H9 (cell line): ENCODE results near the gene PDCD1. TPM values are rescaled to one million over a fixed set of nuclear protein-coding genes. Genes with fewer than 3 reads are reported as not detected.

Experiments
- DNase-seq: peaks from one replicate; pipeline ENCODE4 v3.0.0-alpha.2; 2017
- H2AFZ ChIP-seq: one replicate; pipeline ENCODE4 v1.6.1; 2013; ENCODE audit warnings: mild to moderate bottlenecking, low read length, control low read depth, moderate library complexity
- H2AK5ac ChIP-seq: 2 replicates; pipeline ENCODE4 v1.6.1; 2013; ENCODE audit warnings: low read length, control low read depth, mixed read lengths; ENCODE audit not compliant: insufficient read length
- H2BK120ac ChIP-seq: one replicate; pipeline ENCODE4 v1.6.1; 2013; ENCODE audit warnings: low read depth, mild to moderate bottlenecking, low read length, control low read depth, inconsistent platforms; ENCODE audit not compliant: poor library complexity, severe bottlenecking
- H2BK12ac ChIP-seq: 2 replicates; pipeline ENCODE4 v1.6.1; 2013; ENCODE audit warnings: low read length, control low read depth, mixed read lengths, low read depth; ENCODE audit not compliant: insufficient read length
- H2BK15ac ChIP-seq: 2 replicates; pipeline ENCODE4 v1.6.1; 2013; ENCODE audit warnings: low read depth, low read length, control low read depth
- H2BK20ac ChIP-seq: one replicate; pipeline ENCODE4 v1.6.1; 2013; ENCODE audit warnings: low read depth, mild to moderate bottlenecking, low read length, control low read depth, inconsistent platforms; ENCODE audit not compliant: poor library complexity, severe bottlenecking
- H2BK5ac ChIP-seq: 2 replicates; pipeline ENCODE4 v1.6.1; 2013; ENCODE audit warnings: low read length, control low read depth, mixed read lengths; ENCODE audit not compliant: insufficient read length
- H3K14ac ChIP-seq: 2 replicates; pipeline ENCODE4 v1.6.1; 2013; ENCODE audit warnings: low read length, control low read depth; ENCODE audit not compliant: insufficient read depth
- H3K18ac ChIP-seq: 2 replicates; pipeline ENCODE4 v1.6.1; 2013; ENCODE audit warnings: low read depth, mild to moderate bottlenecking, mixed read lengths, low read length, control low read depth; ENCODE audit not compliant: insufficient read length
- H3K23ac ChIP-seq: 2 replicates; pipeline ENCODE4 v1.6.1; 2013; ENCODE audit warnings: low read length, control low read depth, mixed read lengths, low read depth; ENCODE audit not compliant: insufficient read length
- H3K23me2 ChIP-seq: 2 replicates; pipeline ENCODE4 v1.6.1; 2013; ENCODE audit warnings: low read depth, mild to moderate bottlenecking, mixed read lengths, low read length, control low read depth; ENCODE audit not compliant: insufficient read length, poor library complexity, severe bottlenecking
- H3K27ac ChIP-seq: 2 replicates; pipeline ENCODE4 v1.5.1; 2013; ENCODE audit warnings: low read length, control low read depth, mixed read lengths, low read depth; ENCODE audit not compliant: insufficient read length
- H3K27me3 ChIP-seq: 2 replicates; pipeline ENCODE4 v1.6.1; 2013; ENCODE audit warnings: low read length, control low read depth, inconsistent platforms; ENCODE audit not compliant: insufficient read depth
- H3K4ac ChIP-seq: 2 replicates; pipeline ENCODE4 v1.6.1; 2013; ENCODE audit warnings: low read depth, mild to moderate bottlenecking, control low read depth, inconsistent platforms, low read length, moderate library complexity
- H3K4me1 ChIP-seq: 2 replicates; pipeline ENCODE4 v1.6.1; 2013; ENCODE audit warnings: low read length, control low read depth, inconsistent platforms; ENCODE audit not compliant: insufficient read depth
- H3K4me2 ChIP-seq: 2 replicates; pipeline ENCODE4 v1.6.1; 2013; ENCODE audit warnings: low read length, control low read depth, mixed read lengths; ENCODE audit not compliant: insufficient read length, insufficient read depth
- H3K56ac ChIP-seq: 2 replicates; pipeline ENCODE4 v1.6.1; 2013; ENCODE audit warnings: low read depth, mild to moderate bottlenecking, mixed read lengths, low read length, control low read depth; ENCODE audit not compliant: insufficient read length
- H3K79me1 ChIP-seq: 2 replicates; pipeline ENCODE4 v1.6.1; 2013; ENCODE audit warnings: low read depth, mild to moderate bottlenecking, moderate library complexity, low read length, control low read depth, inconsistent platforms; ENCODE audit not compliant: insufficient read depth, poor library complexity, severe bottlenecking
- H3K79me2 ChIP-seq: 2 replicates; pipeline ENCODE4 v1.6.1; 2013; ENCODE audit warnings: low read length, control low read depth, inconsistent platforms; ENCODE audit not compliant: insufficient read depth
- H3K9ac ChIP-seq: 2 replicates; pipeline ENCODE4 v1.6.1; 2013; ENCODE audit warnings: low read length, control low read depth, mixed read lengths; ENCODE audit not compliant: insufficient read length; ENCODE audit errors: extremely low read depth
- H3K9me3 ChIP-seq: one replicate; pipeline ENCODE4 v1.6.1; 2013; ENCODE audit warnings: low read depth, low read length, inconsistent platforms; ENCODE audit not compliant: control insufficient read depth
- H3T11ph ChIP-seq: one replicate; pipeline ENCODE4 v1.6.1; 2013; ENCODE audit warnings: mild to moderate bottlenecking, low read length, control low read depth, inconsistent platforms
- H4K20me1 ChIP-seq: one replicate; pipeline ENCODE4 v1.6.1; 2013; ENCODE audit not compliant: control insufficient read depth, insufficient read length, insufficient read depth
- H4K5ac ChIP-seq: 2 replicates; pipeline ENCODE4 v1.6.1; 2013; ENCODE audit warnings: low read depth, mild to moderate bottlenecking, mixed read lengths, low read length, control low read depth; ENCODE audit not compliant: insufficient read length
- H4K8ac ChIP-seq: replicated peaks from 2 replicates; pipeline ENCODE4 v1.6.1; 2013; ENCODE audit warnings: low read length, control low read depth, mixed read lengths, low read depth; ENCODE audit not compliant: insufficient read length
- H4K91ac ChIP-seq: 2 replicates; pipeline ENCODE4 v1.6.1; 2013; ENCODE audit warnings: low read depth, mild to moderate bottlenecking, moderate library complexity, mixed read lengths, low read length, control low read depth; ENCODE audit not compliant: insufficient read length
- H3K27ac Mint-ChIP-seq, 3 experiments: 2 replicates in 2 of 3; 3 replicates in 1 of 3; pipeline ENCODE4 v1.8.0; 2020 to 2021; ENCODE audit warnings: mixed read lengths in 3 of 3, mild to moderate bottlenecking in 1 of 3, moderate library complexity in 1 of 3
- H3K27me3 Mint-ChIP-seq: 2 replicates; pipeline ENCODE4 v1.8.0; 2021; ENCODE audit warnings: low read depth, mild to moderate bottlenecking, moderate library complexity, mixed read lengths
- H3K36me3 Mint-ChIP-seq, 3 experiments: 2 replicates in 2 of 3; 3 replicates in 1 of 3; pipeline ENCODE4 v1.8.0; 2020 to 2021; ENCODE audit warnings: low read depth in 3 of 3, mixed read lengths in 3 of 3; ENCODE audit not compliant: insufficient read depth in 1 of 3
- H3K4me1 Mint-ChIP-seq, 2 experiments: 2 replicates each; pipeline ENCODE4 v1.8.0; 2020; ENCODE audit warnings: mixed read lengths in 2 of 2
- H3K4me3 Mint-ChIP-seq, 2 experiments: 2 replicates in 1 of 2; 3 replicates in 1 of 2; pipeline ENCODE4 v1.8.0; 2020 to 2021; ENCODE audit warnings: mild to moderate bottlenecking in 2 of 2, mixed read lengths in 2 of 2, moderate library complexity in 1 of 2
- H3K9me3 Mint-ChIP-seq, 2 experiments: 2 replicates in 1 of 2; 3 replicates in 1 of 2; pipeline ENCODE4 v1.8.0; 2020; ENCODE audit warnings: mild to moderate bottlenecking in 2 of 2, mixed read lengths in 2 of 2, moderate library complexity in 1 of 2
- CTCF ChIP-seq: fragments of 200-600 bp; sonication (generic); conservative IDR thresholded peaks from 3 replicates; pipeline ENCODE4 v1.8.0; 2021; ENCODE audit warnings: antibody characterized with exemption, mild to moderate bottlenecking
- WGBS: extraction: QIAGEN DNeasy Blood & Tissue Kit; methylation state at CpG from one replicate; pipeline ENCODE4 v1.1.7; 2013; ENCODE audit warnings: missing lambda C conversion rate, low lambda C conversion rate, mixed read lengths; ENCODE audit not compliant: insufficient read length; ENCODE audit errors: extremely low coverage; 5-methylcytosine and 5-hydroxymethylcytosine counted together
- total RNA-seq: library from RNA; stranded (reverse); gene quantifications from 2 replicates; pipeline ENCODE4 v1.2.1, GENCODE V29; 2021

The PDCD1 gene
- total RNA-seq, 1 experiment from 2014 or later = 1.6 TPM

GRCh38 chr2:241836292-241836691, 22.4 kb downstream of the PDCD1 start:
- no CpG with 5 or more reads among the region's 6 CpGs for WGBS
- H3K79me1 ChIP-seq = no peaks in the 10 kb centered on the region
- no peak overlapping the region for H2AFZ ChIP-seq
- no peak overlapping the region for H3K23ac ChIP-seq
- H3T11ph ChIP-seq = no peak overlapping the region
- H4K20me1 ChIP-seq = no peaks in the 10 kb centered on the region
- H3K9ac ChIP-seq = no peak overlapping the region
- no peak overlapping the region for H4K8ac ChIP-seq
- H3K4me2 ChIP-seq = no peak overlapping the region
- H4K91ac ChIP-seq = no peak overlapping the region
- DNase-seq = no peak
- peaks cover 0 to 8% of the 10 kb centered on the region in 2 experiments; a peak in 4 of 5 replicates for H3K9me3 Mint-ChIP-seq
- no peak for TF ChIP-seq CTCF
- no peak overlapping the region for H2BK5ac ChIP-seq
- no peak overlapping the region for H3K27ac Mint-ChIP-seq
- no peak overlapping the region for H2BK20ac ChIP-seq
- H3K14ac ChIP-seq = no peak overlapping the region
- H3K27me3 Mint-ChIP-seq = peaks cover 7% of the 10 kb centered on the region
- H3K27me3 ChIP-seq = no peaks in the 10 kb centered on the region
- no peaks in the 10 kb centered on the region; a peak in 1 of 7 replicates for H3K36me3 Mint-ChIP-seq
- H3K79me2 ChIP-seq = no peaks in the 10 kb centered on the region
- no peak overlapping the region for H2BK120ac ChIP-seq
- H2AK5ac ChIP-seq = no peak overlapping the region
- no peak overlapping the region for H3K18ac ChIP-seq
- no peak overlapping the region for H3K4me3 Mint-ChIP-seq
- no peak overlapping the region for H3K4ac ChIP-seq
- H3K4me1 ChIP-seq = no peaks in the 10 kb centered on the region
- H3K4me1 Mint-ChIP-seq = peaks cover 16 to 19% of the 10 kb centered on the region in 2 experiments
- no peak overlapping the region for H3K27ac ChIP-seq
- no peak overlapping the region for H2BK15ac ChIP-seq
- no peak overlapping the region for H4K5ac ChIP-seq
- H3K23me2 ChIP-seq = no peaks in the 10 kb centered on the region
- no peak overlapping the region for H3K56ac ChIP-seq
- no peaks in the 10 kb centered on the region for H3K9me3 ChIP-seq
- no peak overlapping the region for H2BK12ac ChIP-seq
